ENCODE results near the gene ZNF784. TPM values are rescaled to one million over a fixed set of nuclear protein-coding genes. Genes with fewer than 3 reads are reported as not detected.
"Not testable (repeated sequence)": the region's sequence is repeated elsewhere in the genome, so short reads cannot be mapped to it uniquely, and the experiment has no call there.

The ZNF784 gene
- total and polyA plus RNA-seq, 2 donors (not counting 1 experiment from before 2014, with no cell fraction given), result 1.6 to 5.6 TPM

- H2AFZ ChIP-seq (ENCODE audit: low read length), result peak overlapping the region; percentile 63
- no peaks in the 10 kb centered on the region for H3K27me3 ChIP-seq (ENCODE audit: control insufficient read depth, insufficient read depth, low read length)
- H4K20me1 ChIP-seq (ENCODE audit: control insufficient read depth, extremely low read depth, insufficient read depth, low read length), result no peaks in the 10 kb centered on the region
- H3K9me3 ChIP-seq (ENCODE audit: control insufficient read depth, insufficient read depth, low read depth, low read length), result no peaks in the 10 kb centered on the region
- H3K4me3 ChIP-seq (replicated peaks in 1 of 4; ENCODE audit: control extremely low read depth in 1 of 4, insufficient read depth in 1 of 4, low read depth in 3 of 4, low read length in 4 of 4), result peak overlapping the region in 2 of 4 experiments; percentile 39 to 42
- H3K4me1 ChIP-seq (ENCODE audit: control insufficient read depth, extremely low read depth, insufficient read depth, low read length), result peaks cover 12% of the 10 kb centered on the region
- H3K4me2 ChIP-seq (ENCODE audit: extremely low read depth, insufficient read depth, low read length), result peak overlapping the region; percentile 69
- H3K27ac ChIP-seq (ENCODE audit: insufficient read depth, low read length), result no peak overlapping the region
- H3K36me3 ChIP-seq (ENCODE audit: control insufficient read depth, insufficient read depth, low read length), result no peaks in the 10 kb centered on the region
- no peak overlapping the region for H3K9ac ChIP-seq (ENCODE audit: insufficient read depth, low read length)
- peak; percentile 50 to 82 for DNase-seq (ENCODE audit: low read depth in 2 of 2)
- TF ChIP-seq CTCF (conservative IDR thresholded peaks at IDR 0.05 in 1 of 2, IDR thresholded peaks at IDR 0.05 in 1 of 2; ENCODE audit: low read depth in 1 of 2, low read length in 2 of 2), result no peak
- no peak for TF ChIP-seq EZH2 (IDR thresholded peaks at IDR 0.05; ENCODE audit: low read length, missing control alignments)
- no peaks in the 10 kb centered on the region for H3K79me2 ChIP-seq (ENCODE audit: control insufficient read depth, insufficient read depth, low read length)
These were observed 38.6 kb downstream of the ZNF784 start for GRCh38 chr19:55585658-55586339.

- peaks cover 6% of the 10 kb centered on the region for H3K79me2 ChIP-seq (ENCODE audit: control insufficient read depth, insufficient read depth, low read length)
- no peaks in the 10 kb centered on the region for H3K9me3 ChIP-seq (ENCODE audit: control insufficient read depth, insufficient read depth, low read depth, low read length)
- H3K27me3 ChIP-seq (ENCODE audit: control insufficient read depth, insufficient read depth, low read length), result no peaks in the 10 kb centered on the region
- H3K4me1 ChIP-seq (ENCODE audit: control insufficient read depth, extremely low read depth, insufficient read depth, low read length), result peaks cover 12% of the 10 kb centered on the region
- no peak for DNase-seq (ENCODE audit: low read depth in 2 of 2)
- no peak overlapping the region for H3K4me2 ChIP-seq (ENCODE audit: extremely low read depth, insufficient read depth, low read length)
- H2AFZ ChIP-seq (ENCODE audit: low read length), result no peak overlapping the region
- H3K4me3 ChIP-seq (replicated peaks in 1 of 4; ENCODE audit: control extremely low read depth in 1 of 4, insufficient read depth in 1 of 4, low read depth in 3 of 4, low read length in 4 of 4), result no peak overlapping the region
- H4K20me1 ChIP-seq (ENCODE audit: control insufficient read depth, extremely low read depth, insufficient read depth, low read length), result no peaks in the 10 kb centered on the region
- no peak overlapping the region for H3K27ac ChIP-seq (ENCODE audit: insufficient read depth, low read length)
- no peaks in the 10 kb centered on the region for H3K36me3 ChIP-seq (ENCODE audit: control insufficient read depth, insufficient read depth, low read length)
- no peak for TF ChIP-seq CTCF (conservative IDR thresholded peaks at IDR 0.05 in 1 of 2, IDR thresholded peaks at IDR 0.05 in 1 of 2; ENCODE audit: low read depth in 1 of 2, low read length in 2 of 2)
- TF ChIP-seq EZH2 (IDR thresholded peaks at IDR 0.05; ENCODE audit: low read length, missing control alignments), result no peak
- H3K9ac ChIP-seq (ENCODE audit: insufficient read depth, low read length), result no peak overlapping the region
These were observed 39.5 kb downstream of the ZNF784 start for GRCh38 chr19:55584871-55585270.

- not testable (repeated sequence) for H3K36me3 ChIP-seq (ENCODE audit: control insufficient read depth, insufficient read depth, low read length); H3K4me2 ChIP-seq (ENCODE audit: extremely low read depth, insufficient read depth, low read length); DNase-seq (ENCODE audit: low read depth in 2 of 2); H3K4me3 ChIP-seq (replicated peaks in 1 of 4; ENCODE audit: control extremely low read depth in 1 of 4, insufficient read depth in 1 of 4, low read depth in 3 of 4, low read length in 4 of 4); H3K27me3 ChIP-seq (ENCODE audit: control insufficient read depth, insufficient read depth, low read length); H3K9ac ChIP-seq (ENCODE audit: insufficient read depth, low read length); H2AFZ ChIP-seq (ENCODE audit: low read length); H3K27ac ChIP-seq (ENCODE audit: insufficient read depth, low read length); H4K20me1 ChIP-seq (ENCODE audit: control insufficient read depth, extremely low read depth, insufficient read depth, low read length); H3K9me3 ChIP-seq (ENCODE audit: control insufficient read depth, insufficient read depth, low read depth, low read length)
- Histone ChIP-seq H3K79me2 (ENCODE audit: control insufficient read depth, insufficient read depth, low read length) (peaks cover 11% of the 10 kb centered on the region), H3K4me1 (ENCODE audit: control insufficient read depth, extremely low read depth, insufficient read depth, low read length) (peaks cover 12% of the 10 kb centered on the region)
These were observed 40.5 kb downstream of the ZNF784 start for GRCh38 chr19:55583897-55584296.

GRCh38 chr19:55582284-55582683 is 42.1 kb downstream of the ZNF784 start:
- not testable (repeated sequence) for H4K20me1 ChIP-seq (ENCODE audit: control insufficient read depth, extremely low read depth, insufficient read depth, low read length); H3K27ac ChIP-seq (ENCODE audit: insufficient read depth, low read length); H2AFZ ChIP-seq (ENCODE audit: low read length); DNase-seq (ENCODE audit: low read depth in 2 of 2); H3K4me3 ChIP-seq (replicated peaks in 1 of 4; ENCODE audit: control extremely low read depth in 1 of 4, insufficient read depth in 1 of 4, low read depth in 3 of 4, low read length in 4 of 4); H3K27me3 ChIP-seq (ENCODE audit: control insufficient read depth, insufficient read depth, low read length); H3K4me2 ChIP-seq (ENCODE audit: extremely low read depth, insufficient read depth, low read length); H3K9ac ChIP-seq (ENCODE audit: insufficient read depth, low read length); H3K9me3 ChIP-seq (ENCODE audit: control insufficient read depth, insufficient read depth, low read depth, low read length); H3K36me3 ChIP-seq (ENCODE audit: control insufficient read depth, insufficient read depth, low read length)
- H3K79me2 ChIP-seq (ENCODE audit: control insufficient read depth, insufficient read depth, low read length), result peaks cover 11% of the 10 kb centered on the region
- H3K4me1 ChIP-seq (ENCODE audit: control insufficient read depth, extremely low read depth, insufficient read depth, low read length), result peaks cover 12% of the 10 kb centered on the region

Data from fibroblast of lung (primary cell).